Parathyroid adenoma (tissue), 2 donors: ENCODE measurements around the gene ZNF333.

Experiments used
- H2AFZ ChIP-seq: fragments of 300-600 bp; sonication (generic); one replicate; pipeline ENCODE4 v1.7.0; 2017; ENCODE audit warnings: antibody characterized with exemption, mild to moderate bottlenecking
- H3K27ac ChIP-seq: fragments of 300-600 bp; sonication (generic); one replicate; pipeline ENCODE4 v1.7.0; 2017
- H3K27me3 ChIP-seq: fragments of 300-600 bp; sonication (generic); one replicate; pipeline ENCODE4 v1.7.0; 2017; ENCODE audit warnings: low read length; ENCODE audit not compliant: control insufficient read depth, insufficient read depth
- H3K36me3 ChIP-seq: fragments of 300-600 bp; sonication (generic); one replicate; pipeline ENCODE4 v1.7.0; 2017; ENCODE audit warnings: low read length; ENCODE audit not compliant: control insufficient read depth, insufficient read depth
- H3K4me1 ChIP-seq: fragments of 300-600 bp; sonication (generic); one replicate; pipeline ENCODE4 v1.7.0; 2017; ENCODE audit warnings: control low read depth
- H3K4me2 ChIP-seq: fragments of 300-600 bp; sonication (generic); one replicate; pipeline ENCODE4 v1.7.0; 2017; ENCODE audit warnings: low read length
- H3K4me3 ChIP-seq: fragments of 300-600 bp; sonication (generic); one replicate; pipeline ENCODE4 v1.7.0; 2017; ENCODE audit warnings: low read depth, low read length
- H3K79me2 ChIP-seq: fragments of 300-600 bp; sonication (generic); one replicate; pipeline ENCODE4 v1.7.0; 2017; ENCODE audit warnings: control low read depth
- H3K9ac ChIP-seq: fragments of 300-600 bp; sonication (generic); one replicate; pipeline ENCODE4 v1.7.0; 2017; ENCODE audit warnings: mild to moderate bottlenecking
- H3K9me3 ChIP-seq: fragments of 300-600 bp; sonication (generic); one replicate; pipeline ENCODE4 v1.7.0; 2017; ENCODE audit warnings: low read length; ENCODE audit not compliant: control insufficient read depth
- CTCF ChIP-seq: fragments of 300-600 bp; sonication (generic); IDR thresholded peaks from one replicate; pipeline ENCODE4 v1.7.0; 2017; ENCODE audit warnings: antibody characterized with exemption, mild to moderate bottlenecking
- donor health status: primary hyperparathyroidism.

The ZNF333 gene

GRCh38 chr19:14722127-14722526 lies 32.3 kb downstream of the ZNF333 start:
- H2AFZ ChIP-seq = no peak overlapping the region
- no peak overlapping the region for H3K9ac ChIP-seq
- peaks cover 4% of the 10 kb centered on the region for H3K9me3 ChIP-seq
- H3K4me3 ChIP-seq = no peak overlapping the region
- no peak overlapping the region for H3K27ac ChIP-seq
- H3K4me1 ChIP-seq = no peaks in the 10 kb centered on the region
- no peaks in the 10 kb centered on the region for H3K27me3 ChIP-seq
- H3K4me2 ChIP-seq = no peak overlapping the region
- H3K36me3 ChIP-seq = peaks cover 4% of the 10 kb centered on the region
- TF ChIP-seq CTCF = no peak
- H3K79me2 ChIP-seq = no peaks in the 10 kb centered on the region

- no peaks in the 10 kb centered on the region for H3K9me3 ChIP-seq
- no peak overlapping the region for H3K4me3 ChIP-seq
- no peak for TF ChIP-seq CTCF
- no peaks in the 10 kb centered on the region for H3K36me3 ChIP-seq
- no peaks in the 10 kb centered on the region for H3K79me2 ChIP-seq
- no peak overlapping the region for H3K27ac ChIP-seq
- no peaks in the 10 kb centered on the region for H3K4me1 ChIP-seq
- H3K27me3 ChIP-seq = no peaks in the 10 kb centered on the region
- no peak overlapping the region for H3K9ac ChIP-seq
- no peak overlapping the region for H2AFZ ChIP-seq
- H3K4me2 ChIP-seq = no peak overlapping the region
Observed at GRCh38 chr19:14728595-14728994, 38.7 kb downstream of the ZNF333 start.

- H3K27me3 ChIP-seq = no peaks in the 10 kb centered on the region
- H3K27ac ChIP-seq = no peak overlapping the region
- H3K79me2 ChIP-seq = no peaks in the 10 kb centered on the region
- H3K36me3 ChIP-seq = no peaks in the 10 kb centered on the region
- no peak for TF ChIP-seq CTCF
- H3K9ac ChIP-seq = no peak overlapping the region
- H3K4me1 ChIP-seq = no peaks in the 10 kb centered on the region
- H3K4me3 ChIP-seq = no peak overlapping the region
- H3K9me3 ChIP-seq = no peaks in the 10 kb centered on the region
- no peak overlapping the region for H2AFZ ChIP-seq
- no peak overlapping the region for H3K4me2 ChIP-seq
Observed at GRCh38 chr19:14731200-14731599, 41.4 kb downstream of the ZNF333 start.

- H2AFZ ChIP-seq = no peak overlapping the region
- no peak overlapping the region for H3K9ac ChIP-seq
- no peaks in the 10 kb centered on the region for H3K79me2 ChIP-seq
- H3K4me3 ChIP-seq = no peak overlapping the region
- H3K9me3 ChIP-seq = no peaks in the 10 kb centered on the region
- no peaks in the 10 kb centered on the region for H3K27me3 ChIP-seq
- no peak overlapping the region for H3K4me2 ChIP-seq
- TF ChIP-seq CTCF = no peak
- no peak overlapping the region for H3K27ac ChIP-seq
- H3K36me3 ChIP-seq = no peaks in the 10 kb centered on the region
- H3K4me1 ChIP-seq = no peaks in the 10 kb centered on the region
Observed at GRCh38 chr19:14732510-14732909, 42.7 kb downstream of the ZNF333 start.

GRCh38 chr19:14733574-14733973 lies 43.7 kb downstream of the ZNF333 start:
- H3K27me3 ChIP-seq = no peaks in the 10 kb centered on the region

More at GRCh38 chr19:14733574-14733973, 43.7 kb downstream of the ZNF333 start:
- Histone ChIP-seq H2AFZ (no peak overlapping the region), H3K4me1 (no peaks in the 10 kb centered on the region), H3K4me3 (no peak overlapping the region), H3K79me2 (no peaks in the 10 kb centered on the region), H3K9ac (no peak overlapping the region), H3K36me3 (no peaks in the 10 kb centered on the region), H3K27ac (no peak overlapping the region), H3K9me3 (no peaks in the 10 kb centered on the region), H3K4me2 (no peak overlapping the region)
- TF ChIP-seq CTCF = no peak
